IPS-NIHi7 (cell line): ENCODE measurements around the gene ENDOV.
A peak's percentile ranks its signal among the peaks of the same experiment; 100 is the strongest.

Experiments
- DNase-seq: peaks from one replicate; pipeline ENCODE4 v3.0.0; 2012; ENCODE audit warnings: mixed read lengths; ENCODE audit errors: extremely low spot score

ENDOV gene

DNA sequence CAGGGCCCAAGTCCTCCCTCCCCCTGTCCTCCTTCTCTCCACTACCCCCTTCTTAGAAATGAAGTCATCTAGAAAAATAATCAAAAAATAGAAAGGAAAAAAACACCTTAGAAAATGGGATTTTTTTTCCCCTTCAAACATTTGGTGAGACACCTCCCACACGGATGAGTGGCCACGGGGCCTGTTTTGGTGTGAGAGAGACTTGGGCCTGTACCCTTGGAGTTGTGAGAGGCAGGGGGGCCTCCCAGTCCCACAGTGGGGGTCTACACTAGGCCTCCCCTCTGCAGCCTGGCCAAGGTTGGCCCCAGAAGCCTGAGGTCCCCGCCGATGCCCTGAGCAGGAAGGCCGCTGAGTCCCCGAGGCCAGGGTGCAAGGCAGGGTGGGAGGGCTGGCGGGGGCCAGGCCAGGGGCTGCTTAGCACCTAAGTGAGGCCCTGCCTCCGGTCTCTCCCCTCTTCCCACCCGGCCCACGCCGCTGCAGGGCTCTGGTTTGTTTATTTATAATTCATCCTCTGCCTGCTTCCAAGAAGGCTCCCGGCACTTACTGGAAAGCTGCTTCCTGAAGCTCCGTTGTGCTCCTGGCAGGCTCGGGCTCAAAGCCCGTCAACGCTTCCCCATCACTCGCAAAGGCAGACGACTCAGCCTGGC, 35.1 kb downstream of the ENDOV start:
- DNase-seq = no peak

- no peak for DNase-seq
Measured at GRCh38 chr17:80451104-80451775, 36.3 kb downstream of the ENDOV start.

GRCh38 chr17:80452173-80452915, 37.4 kb downstream of the ENDOV start:
- DNase-seq = no peak

- no peak for DNase-seq
Measured at GRCh38 chr17:80453126-80453997, 38.4 kb downstream of the ENDOV start.

DNA sequence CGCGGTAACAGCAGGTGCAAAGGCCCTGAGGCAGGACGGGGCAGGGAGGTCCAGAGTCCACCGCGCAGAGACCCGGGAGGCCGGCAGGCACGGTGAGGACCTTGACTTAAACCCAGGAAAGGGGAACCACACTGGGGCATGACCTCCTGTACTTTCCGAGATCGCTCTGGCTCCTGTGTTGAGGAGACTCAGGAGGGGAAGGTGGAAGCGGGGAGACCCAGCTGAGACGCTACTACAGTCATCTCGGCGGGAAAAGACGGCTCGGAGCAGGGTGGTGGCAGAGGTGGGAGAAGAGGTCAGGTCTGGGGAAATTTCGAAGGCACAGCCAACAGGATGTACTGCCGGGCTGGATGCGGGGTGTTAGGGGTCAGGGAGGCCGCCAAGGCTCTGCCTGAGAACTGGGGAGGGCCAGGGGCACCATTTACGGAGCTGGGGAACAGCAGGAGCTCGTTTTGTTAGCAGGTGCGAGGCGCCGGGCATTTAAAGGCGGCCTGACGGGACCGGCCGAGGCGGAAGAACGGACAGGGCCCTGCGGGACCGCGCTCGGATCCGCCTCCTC, 39.1 kb downstream of the ENDOV start:
- DNase-seq = no peak

GRCh38 chr17:80454557-80455335, 39.8 kb downstream of the ENDOV start:
- peak; percentile 98 for DNase-seq

- peak; percentile 87 for DNase-seq
Measured at GRCh38 chr17:80455336-80455710, 40.4 kb downstream of the ENDOV start.

- DNase-seq = no peak
Measured at GRCh38 chr17:80455784-80456183, 40.8 kb downstream of the ENDOV start.

DNA sequence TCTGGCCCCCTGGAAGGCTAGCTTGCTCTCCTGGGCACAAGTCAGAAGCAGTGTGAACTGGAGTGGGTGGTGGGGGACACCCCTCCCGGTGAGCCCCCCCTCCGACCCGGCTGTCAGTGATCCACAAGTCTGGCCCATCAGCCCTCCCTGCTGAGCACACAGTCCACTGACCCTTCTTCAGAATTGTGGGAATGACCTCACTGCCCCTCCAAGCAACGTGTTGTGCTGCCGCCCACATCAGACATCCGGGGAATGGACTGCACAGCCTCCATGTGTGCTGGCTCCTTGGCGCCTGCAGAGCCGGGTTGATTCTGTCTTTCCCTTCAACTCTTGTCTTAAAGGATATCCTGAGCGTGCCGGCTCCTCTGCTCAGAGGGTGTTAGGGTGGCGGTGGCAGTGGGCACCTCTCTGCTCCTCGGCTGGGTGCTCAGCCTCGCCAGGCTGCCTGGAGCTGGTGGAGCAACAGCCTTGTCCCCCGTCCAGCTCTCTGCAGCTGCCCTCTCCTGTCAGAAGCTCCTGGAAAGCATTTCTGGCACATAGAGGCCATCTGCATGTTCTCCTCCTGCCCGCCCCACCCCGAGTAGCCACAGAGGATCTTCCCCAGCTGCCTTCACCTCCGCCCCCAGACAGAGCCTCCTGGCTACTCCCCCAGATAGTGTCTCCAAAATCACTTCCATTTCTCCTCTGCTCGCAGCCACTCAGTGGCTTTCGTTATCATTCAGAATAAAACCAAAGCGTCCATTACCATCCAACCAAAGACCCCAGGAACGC, 41.7 kb downstream of the ENDOV start:
- DNase-seq = no peak

DNA sequence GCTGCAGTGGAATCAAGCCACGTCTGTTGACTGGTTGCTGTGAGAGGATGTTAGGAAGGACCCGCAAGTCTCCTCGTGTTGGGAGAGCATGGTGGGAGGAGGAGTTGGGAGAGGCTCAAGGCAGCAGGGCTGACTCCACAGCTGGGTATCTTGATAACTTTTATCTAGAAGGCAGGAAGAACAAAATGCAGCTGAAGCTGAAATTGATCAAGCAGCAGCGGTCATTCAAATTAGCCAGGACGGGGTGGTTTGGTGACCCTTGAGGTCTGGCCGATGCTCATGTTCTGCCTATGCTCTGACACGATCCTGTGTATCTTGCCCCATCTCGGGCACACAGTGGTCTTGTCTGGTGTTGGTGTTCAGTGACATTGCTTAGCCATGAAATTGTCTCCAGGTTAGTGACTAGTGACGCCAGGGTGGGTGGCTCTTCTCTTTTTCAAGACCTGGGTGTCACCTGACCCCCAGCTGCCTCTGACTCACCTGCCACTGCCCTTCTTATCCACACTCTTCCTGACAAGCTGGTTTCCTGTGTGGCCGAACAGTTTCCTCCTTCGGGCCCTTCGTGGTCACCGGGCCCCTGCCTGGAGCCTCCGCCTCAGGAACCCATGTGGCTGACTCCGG, 42.4 kb downstream of the ENDOV start:
- DNase-seq = no peak

DNA sequence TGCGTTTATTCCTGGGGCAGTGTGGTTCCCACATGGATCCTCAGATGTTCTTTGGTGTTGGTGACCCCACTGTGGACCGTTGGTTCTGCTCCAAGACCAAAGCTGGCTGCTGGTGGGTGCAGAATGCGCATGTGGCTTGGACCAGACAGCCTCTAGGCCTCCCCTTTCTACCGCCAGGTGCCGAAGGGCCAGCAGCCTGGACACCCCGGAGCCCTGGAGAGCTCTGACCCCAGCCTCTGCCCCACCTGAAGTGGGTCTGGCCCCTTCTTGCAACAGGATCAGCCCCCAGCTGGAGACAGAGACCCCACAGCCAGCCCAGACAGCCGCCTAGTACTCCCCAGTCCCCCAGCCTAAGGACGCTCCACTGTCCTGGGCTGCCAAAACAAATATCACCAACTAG, 43.0 kb downstream of the ENDOV start:
- DNase-seq = no peak

DNA sequence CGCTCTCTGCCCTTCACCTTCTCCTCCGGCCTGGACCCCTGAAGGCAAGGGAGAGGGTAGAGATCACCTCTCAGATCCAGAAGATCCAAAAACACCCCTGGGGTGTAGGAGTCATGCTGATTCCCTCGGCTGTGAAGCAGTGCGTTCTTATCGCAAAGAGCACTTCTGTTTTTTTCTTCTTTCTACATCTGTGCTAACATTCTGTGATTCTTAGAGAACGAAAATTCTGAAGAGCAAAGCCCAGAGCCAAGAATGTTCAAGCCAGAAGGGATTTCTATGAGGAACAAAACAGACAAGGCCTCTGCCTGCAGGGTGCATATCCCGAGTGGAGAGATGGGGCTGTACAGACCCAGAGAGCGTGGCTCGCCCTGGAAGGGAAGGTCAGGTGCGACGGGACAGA, 44.3 kb downstream of the ENDOV start:
- no peak for DNase-seq

- DNase-seq = no peak
Measured at GRCh38 chr17:80460429-80460834, 45.5 kb downstream of the ENDOV start.

DNA sequence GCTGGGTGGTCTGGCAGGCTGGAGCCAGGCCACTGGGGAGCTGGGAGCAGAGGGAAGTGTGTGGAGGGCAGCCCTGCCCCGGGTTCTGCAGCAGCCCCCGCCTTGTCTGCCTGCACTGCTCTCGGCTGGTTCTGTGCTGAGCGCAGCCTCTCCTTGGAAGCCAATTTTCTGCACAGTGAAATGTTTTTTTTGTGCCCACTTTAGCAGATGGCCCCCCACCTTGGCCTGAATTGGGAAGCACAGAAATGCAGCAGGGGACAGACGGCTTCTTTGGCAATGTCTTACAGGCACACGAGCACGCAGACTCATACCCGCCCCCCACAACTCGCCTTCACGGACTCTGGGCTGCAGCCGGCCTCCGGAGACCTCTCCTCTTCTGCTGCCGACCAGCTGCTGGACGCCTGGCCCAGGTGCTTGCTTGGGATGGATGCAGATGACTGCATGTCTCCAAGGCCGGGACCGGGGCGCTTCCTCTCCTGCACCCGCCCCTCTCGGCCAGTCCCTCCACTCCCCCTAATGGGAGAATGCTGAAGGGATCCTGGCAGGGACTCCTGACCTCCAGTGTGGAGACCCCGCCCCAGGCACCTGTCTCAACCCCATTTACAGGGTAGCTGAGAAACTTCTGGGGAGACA, 46.7 kb downstream of the ENDOV start:
- DNase-seq = no peak

DNA sequence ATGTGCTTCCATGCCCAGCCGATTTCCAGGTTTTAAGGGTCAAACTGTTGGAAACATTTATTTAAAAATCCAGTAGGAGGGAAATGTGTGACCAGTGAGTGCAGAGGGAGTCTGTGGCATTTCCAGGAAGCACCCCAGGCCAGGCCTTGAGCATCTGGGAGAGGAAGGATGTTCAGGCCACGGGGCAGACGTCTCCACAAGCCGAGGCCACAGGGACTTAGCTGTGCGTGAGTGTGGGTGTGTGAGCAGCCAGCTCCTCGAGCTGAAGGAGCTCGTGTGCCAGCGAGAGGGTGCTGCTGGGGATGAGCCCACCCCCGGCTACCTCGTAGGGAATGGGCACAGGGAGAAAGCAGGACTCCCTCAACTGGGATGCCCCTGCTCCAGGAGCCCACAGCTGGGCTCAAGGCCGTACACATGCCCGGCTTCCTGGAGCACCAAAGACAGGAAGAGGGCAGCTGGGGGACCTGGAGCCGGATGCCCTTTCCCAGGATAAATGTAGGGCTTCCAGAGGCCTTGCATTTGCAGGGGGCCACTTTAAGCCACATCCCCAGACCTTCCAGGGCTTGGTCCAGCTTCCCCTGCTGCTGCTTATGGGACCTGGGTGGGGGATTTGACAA, 48.9 kb downstream of the ENDOV start:
- DNase-seq = no peak

- DNase-seq = no peak
Measured at GRCh38 chr17:80464486-80464885, 49.5 kb downstream of the ENDOV start.

DNA sequence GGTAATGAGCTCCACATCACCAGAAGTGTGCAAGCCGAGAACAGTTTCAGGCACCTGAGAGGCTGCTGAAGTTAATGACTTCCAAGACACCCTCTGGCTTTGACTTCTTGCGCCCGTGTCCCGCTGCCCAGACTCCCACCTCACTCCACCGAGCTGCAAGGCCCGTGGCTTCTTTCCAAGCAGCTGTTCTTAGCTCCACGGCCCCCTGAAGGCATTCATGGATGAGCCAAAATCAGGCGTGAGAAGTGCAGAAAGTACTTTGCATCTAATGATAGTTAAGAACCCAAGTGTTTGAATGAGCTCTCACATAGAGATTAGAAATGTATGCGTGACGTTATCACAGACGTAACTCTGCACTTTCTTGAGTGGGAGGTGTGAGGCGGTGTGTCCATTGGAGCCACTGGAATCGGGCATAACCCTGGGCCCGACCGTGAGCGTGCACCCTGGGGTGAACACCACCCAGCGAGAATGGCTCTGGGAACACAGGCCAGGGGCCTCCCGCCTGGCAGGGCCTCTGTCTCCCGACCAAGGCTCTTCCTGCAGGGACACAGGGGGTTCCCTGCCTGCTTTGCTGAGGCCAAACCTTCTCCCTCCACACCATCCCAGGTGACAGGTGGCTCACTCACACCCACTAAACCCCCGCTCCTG, 50.5 kb downstream of the ENDOV start:
- DNase-seq = no peak

GRCh38 chr17:80466188-80466705, 51.3 kb downstream of the ENDOV start:
- no peak for DNase-seq
